GM23338 (cell line): ENCODE measurements around the gene SETD4.

Experiments used
- CTCF ChIP-seq, 2 experiments: fragments of 200-600 bp in 1 of 2; sonication (generic) in 1 of 2; conservative IDR thresholded peaks; 2 replicates each; pipeline versions ENCODE4 v1.5.1 to v1.6.1; 2016 to 2017; ENCODE audit warnings: antibody characterized with exemption in 2 of 2, low read depth in 2 of 2, mild to moderate bottlenecking in 2 of 2, moderate library complexity in 1 of 2
- ETS1 ChIP-seq: IDR thresholded peaks from 2 replicates; pipeline ENCODE4 v1.6.1; 2016; ENCODE audit warnings: antibody characterized with exemption
- POLR2AphosphoS5 ChIP-seq: IDR thresholded peaks from 2 replicates; pipeline ENCODE4 v1.6.1; 2016; ENCODE audit warnings: antibody characterized with exemption, low read depth
- REST ChIP-seq: IDR thresholded peaks from one replicate; pipeline ENCODE4 v1.6.1; 2018; ENCODE audit warnings: antibody characterized with exemption; ENCODE audit not compliant: unreplicated experiment

GRCh38 chr21:35989138-35989735 is 71.1 kb downstream of the SETD4 start:
- TF ChIP-seq ETS1 (no peak), CTCF (conservative IDR thresholded peaks at IDR 0.05; ENCODE audit: low read depth in 2 of 2) (no peak), POLR2AphosphoS5 (no peak), REST (no peak)
